ENCODE measurements around the gene AACS. TPM values are rescaled to one million over a fixed set of nuclear protein-coding genes. Genes with fewer than 3 reads are reported as not detected.

The AACS gene
- total RNA-seq, 4 donors from 2014 or later, result 38.0 to 53.3 (median 44.3) TPM

DNA sequence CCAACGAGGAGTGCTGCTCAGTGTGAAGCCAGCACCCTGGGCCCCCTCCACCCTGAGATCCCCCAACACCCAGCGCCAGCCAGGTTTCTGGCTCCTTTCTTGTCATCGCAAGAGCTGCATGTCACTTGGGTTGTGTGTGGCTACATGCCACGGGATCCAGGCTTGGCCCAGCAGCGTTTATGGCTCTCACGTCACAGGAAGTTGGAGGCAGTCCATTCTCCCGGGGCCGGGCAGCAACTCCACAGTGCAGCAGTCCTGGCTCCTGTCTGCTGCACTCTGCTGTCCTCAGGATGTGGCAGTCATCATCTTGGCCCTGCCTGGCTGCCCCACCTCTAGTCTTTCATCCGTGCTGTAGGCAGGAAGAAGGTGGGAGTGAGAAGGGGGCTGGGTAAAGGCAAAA, 78.3 kb downstream of the AACS start:
- peaks cover 0 to 13% (median 0%) of the 10 kb centered on the region in 3 donors for H3K36me3 ChIP-seq
- WGBS, 2 donors, result 19 to 23% methylated on average over 2 to 3 of the region's 9 CpGs
- no peak overlapping the region for H3K4me3 ChIP-seq
- intact Hi-C loops (cut with DNase I), result no loop called here
- H3K27ac ChIP-seq, result no peak overlapping the region
- H3K27me3 ChIP-seq, result no peaks in the 10 kb centered on the region
- H3K4me1 ChIP-seq, result peaks cover 0 to 7% (median 3%) of the 10 kb centered on the region in 3 donors
- TF ChIP-seq POLR2A (IDR thresholded peaks at IDR 0.05), result no peak
- TF ChIP-seq, protein P1, sequence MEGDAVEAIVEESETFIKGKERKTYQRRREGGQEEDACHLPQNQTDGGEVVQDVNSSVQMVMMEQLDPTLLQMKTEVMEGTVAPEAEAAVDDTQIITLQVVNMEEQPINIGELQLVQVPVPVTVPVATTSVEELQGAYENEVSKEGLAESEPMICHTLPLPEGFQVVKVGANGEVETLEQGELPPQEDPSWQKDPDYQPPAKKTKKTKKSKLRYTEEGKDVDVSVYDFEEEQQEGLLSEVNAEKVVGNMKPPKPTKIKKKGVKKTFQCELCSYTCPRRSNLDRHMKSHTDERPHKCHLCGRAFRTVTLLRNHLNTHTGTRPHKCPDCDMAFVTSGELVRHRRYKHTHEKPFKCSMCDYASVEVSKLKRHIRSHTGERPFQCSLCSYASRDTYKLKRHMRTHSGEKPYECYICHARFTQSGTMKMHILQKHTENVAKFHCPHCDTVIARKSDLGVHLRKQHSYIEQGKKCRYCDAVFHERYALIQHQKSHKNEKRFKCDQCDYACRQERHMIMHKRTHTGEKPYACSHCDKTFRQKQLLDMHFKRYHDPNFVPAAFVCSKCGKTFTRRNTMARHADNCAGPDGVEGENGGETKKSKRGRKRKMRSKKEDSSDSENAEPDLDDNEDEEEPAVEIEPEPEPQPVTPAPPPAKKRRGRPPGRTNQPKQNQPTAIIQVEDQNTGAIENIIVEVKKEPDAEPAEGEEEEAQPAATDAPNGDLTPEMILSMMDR (IDR thresholded peaks at IDR 0.05), result no peak
- no peaks in the 10 kb centered on the region for H3K9me3 ChIP-seq
- DNase-seq, result no peak

DNA sequence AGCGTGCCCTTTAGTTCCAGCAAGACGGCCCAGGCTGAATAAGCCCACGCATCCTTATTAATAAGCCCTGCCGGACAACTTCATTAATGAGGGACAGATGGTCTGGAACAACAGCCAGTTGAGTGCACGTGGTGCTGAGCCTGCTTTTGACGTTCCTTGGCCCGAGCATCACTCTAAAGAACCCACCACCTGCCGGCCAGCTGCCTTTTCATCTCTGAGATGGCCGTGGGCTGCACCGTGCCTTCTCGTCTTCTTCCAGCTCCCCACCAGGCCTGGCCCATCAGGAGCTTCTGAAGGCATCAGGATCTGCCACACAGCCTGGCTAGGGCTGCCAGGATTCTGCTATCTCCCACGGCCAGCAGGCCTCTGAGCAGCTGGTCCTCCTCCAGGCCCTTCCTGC, 80.0 kb downstream of the AACS start:
- Histone ChIP-seq H3K36me3 (no peaks in the 10 kb centered on the region), H3K4me3 (no peak overlapping the region), H3K27me3 (no peaks in the 10 kb centered on the region), H3K4me1 (peaks cover 0 to 7% (median 3%) of the 10 kb centered on the region in 3 donors), H3K27ac (no peak overlapping the region), H3K9me3 (no peaks in the 10 kb centered on the region)
- 91 to 93% methylated on average over 10 to 12 of the region's 12 CpGs for WGBS, 2 donors
- intact Hi-C loops (cut with DNase I), result no loop called here
- no peak for DNase-seq
- no peak for TF ChIP-seq POLR2A (IDR thresholded peaks at IDR 0.05)
- TF ChIP-seq, protein P1 (IDR thresholded peaks at IDR 0.05), result no peak

DNA sequence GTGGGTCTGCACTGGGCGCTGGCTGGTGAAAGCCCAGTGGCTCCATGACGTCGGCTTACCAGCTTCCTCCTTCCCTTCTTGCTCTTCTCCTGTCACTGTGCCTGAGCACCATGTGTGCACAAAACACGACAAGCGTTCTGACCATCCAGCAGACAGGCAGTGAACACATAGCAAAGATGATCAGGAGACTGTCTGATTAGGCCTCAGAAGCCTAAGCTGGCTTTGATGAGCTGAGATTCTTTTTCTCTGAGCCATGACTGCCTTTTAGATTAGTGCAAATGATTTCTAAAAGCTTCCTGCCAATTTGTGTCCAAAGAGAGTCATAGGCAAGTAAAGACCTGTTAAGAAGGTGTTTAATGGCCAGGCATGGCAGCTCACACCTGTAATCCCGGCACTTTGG, 83.1 kb downstream of the AACS start:
- intact Hi-C loops (cut with DNase I), result no loop called here
- 50 to 64% methylated on average over 4 to 6 of the region's 6 CpGs for WGBS, 2 donors
- H3K4me3 ChIP-seq, result no peak overlapping the region
- no peak overlapping the region for H3K27ac ChIP-seq
- no peak for DNase-seq
- H3K27me3 ChIP-seq, result no peaks in the 10 kb centered on the region
- H3K9me3 ChIP-seq, result no peaks in the 10 kb centered on the region
- H3K4me1 ChIP-seq, result peaks cover 0 to 7% (median 3%) of the 10 kb centered on the region in 3 donors
- no peaks in the 10 kb centered on the region for H3K36me3 ChIP-seq
- TF ChIP-seq POLR2A (IDR thresholded peaks at IDR 0.05), result no peak
- TF ChIP-seq, protein P1 (IDR thresholded peaks at IDR 0.05), result no peak

DNA sequence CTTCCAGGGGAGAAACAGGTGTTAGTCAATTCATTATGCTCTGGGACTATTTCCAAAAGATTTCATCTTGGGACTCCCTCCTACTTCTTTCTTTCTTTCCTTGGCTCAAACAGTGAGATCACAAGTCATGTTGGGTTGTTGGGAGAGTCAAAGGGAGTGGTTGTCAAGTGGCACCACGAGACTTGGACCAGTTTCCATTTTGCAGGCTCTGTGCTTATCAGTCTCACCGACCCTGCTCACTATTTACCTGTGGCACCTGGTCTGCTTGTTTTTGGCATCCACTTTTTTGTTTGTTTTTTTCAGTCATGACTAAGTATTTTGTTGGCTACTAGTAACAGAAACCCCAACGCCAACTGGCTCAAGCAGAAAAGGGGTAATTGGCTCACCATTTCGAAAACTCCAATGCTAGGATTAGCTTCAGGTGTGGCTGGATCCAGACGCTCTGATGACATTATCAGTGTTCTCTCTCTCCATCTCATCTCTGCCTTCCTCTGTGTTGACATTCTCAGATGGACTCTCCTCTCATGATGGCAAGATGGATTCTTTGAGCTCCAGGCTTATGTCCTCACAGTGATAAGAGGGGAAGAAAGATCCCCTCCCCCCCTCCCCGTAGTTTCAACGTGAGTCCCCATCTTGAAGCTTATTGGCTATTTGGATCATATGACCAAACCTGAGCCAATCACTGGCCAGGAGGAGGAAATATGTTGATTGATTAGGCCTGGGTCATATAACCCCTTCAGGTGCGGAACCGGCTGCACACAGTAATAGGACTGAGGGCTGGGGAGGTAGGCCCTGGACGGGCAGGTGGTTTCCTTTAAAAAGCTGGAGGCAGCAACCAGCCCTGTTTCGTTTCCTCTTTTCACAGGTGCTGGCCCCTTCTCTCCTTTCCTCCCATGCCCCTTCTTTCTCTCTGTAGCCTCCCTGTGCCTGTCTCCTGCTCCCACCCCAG, 84.2 kb downstream of the AACS start:
- Histone ChIP-seq H3K36me3 (no peaks in the 10 kb centered on the region), H3K9me3 (no peaks in the 10 kb centered on the region), H3K4me3 (no peak overlapping the region), H3K27ac (no peak overlapping the region), H3K4me1 (peaks cover 0 to 7% (median 3%) of the 10 kb centered on the region in 3 donors), H3K27me3 (no peaks in the 10 kb centered on the region)
- TF ChIP-seq, protein P1 (IDR thresholded peaks at IDR 0.05), result no peak
- 50 to 76% methylated on average over 10 to 11 of the region's 11 CpGs for WGBS, 2 donors
- no peak for DNase-seq
- intact Hi-C loops (cut with DNase I), result no loop called here

DNA sequence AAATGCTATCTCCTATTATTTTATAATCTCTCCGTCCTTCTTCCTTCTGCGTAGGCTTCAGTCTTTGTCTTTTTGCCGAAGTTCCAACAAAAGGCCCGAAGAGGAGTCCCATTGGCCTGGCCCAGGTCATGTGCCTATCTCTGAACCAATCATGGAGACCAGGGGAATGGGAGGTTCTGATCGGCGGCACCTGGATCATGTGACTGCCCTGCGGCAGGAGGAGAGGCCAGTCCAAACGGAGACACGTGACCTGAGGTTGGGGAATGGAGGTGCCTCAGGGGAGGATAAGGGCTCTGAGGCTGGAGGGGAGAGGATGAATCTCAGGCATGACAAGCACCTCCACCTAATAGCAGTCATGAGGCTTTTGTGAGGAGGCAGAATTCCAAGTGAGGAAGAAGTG, 86.0 kb downstream of the AACS start:
- Histone ChIP-seq H3K27ac (no peak overlapping the region), H3K36me3 (no peaks in the 10 kb centered on the region), H3K27me3 (no peaks in the 10 kb centered on the region), H3K4me3 (no peak overlapping the region), H3K4me1 (peaks cover 0 to 7% (median 3%) of the 10 kb centered on the region in 3 donors), H3K9me3 (no peaks in the 10 kb centered on the region)
- TF ChIP-seq POLR2A (IDR thresholded peaks at IDR 0.05), result no peak
- TF ChIP-seq, protein P1 (IDR thresholded peaks at IDR 0.05), result no peak
- intact Hi-C loops (cut with DNase I), result no loop called here
- DNase-seq, result no peak
- 84 to 86% methylated on average over 5 to 9 of the region's 9 CpGs for WGBS, 2 donors

Data from esophagus squamous epithelium (tissue), 5 donors.